Measurements from ENCODE around the gene KCTD2. TPM values are rescaled to one million over a fixed set of nuclear protein-coding genes. Genes with fewer than 3 reads are reported as not detected.
"Not testable (repeated sequence)": the region's sequence is repeated elsewhere in the genome, so short reads cannot be mapped to it uniquely, and the experiment has no call there.

Gene KCTD2
- total RNA-seq, 1 donor from 2014 or later: 17.2 TPM

DNA sequence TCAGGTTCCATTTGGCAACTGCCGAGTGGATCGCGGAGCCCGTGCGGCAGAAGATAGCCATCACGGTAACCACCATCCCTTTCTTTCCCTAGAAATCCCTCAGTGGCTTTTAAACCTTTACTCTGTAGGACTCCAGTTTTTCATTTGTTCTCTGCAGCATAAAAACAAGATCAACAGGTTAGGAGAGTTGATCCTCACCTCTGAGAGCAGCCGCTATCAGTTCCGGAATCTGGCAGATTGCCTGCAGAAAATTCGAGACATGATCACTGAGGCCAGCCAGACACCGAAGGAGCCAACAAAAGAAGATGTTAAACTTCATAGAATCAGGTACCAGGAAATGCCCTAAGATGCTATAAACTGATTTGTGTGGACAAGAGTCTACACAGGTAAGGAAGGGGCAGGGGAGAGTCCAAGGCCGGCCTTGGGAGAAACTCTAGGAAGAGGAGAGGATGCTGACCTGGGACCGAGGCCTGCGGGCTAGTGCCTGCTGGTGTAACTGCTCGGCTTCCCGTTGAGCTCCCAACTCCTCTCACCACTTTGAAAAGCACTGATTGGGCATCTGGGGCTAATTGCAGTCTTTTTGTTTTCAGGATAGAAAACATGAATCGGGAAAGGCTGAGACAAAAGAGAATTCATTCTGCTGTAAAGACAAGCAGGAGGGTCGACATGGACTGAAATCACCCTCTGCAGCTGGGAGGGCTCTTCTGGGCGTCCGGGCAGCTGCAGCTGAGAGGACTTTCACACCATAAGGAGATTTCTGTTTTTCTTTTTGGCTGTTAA lies 26.5 kb upstream of the KCTD2 start:
- no peaks in the 10 kb centered on the region for H3K9me3 ChIP-seq
- no peak overlapping the region for H3K27ac ChIP-seq
- H3K4me1 ChIP-seq: no peaks in the 10 kb centered on the region
- no peaks in the 10 kb centered on the region for H3K27me3 ChIP-seq
- intact Hi-C loops (cut with DNase I): no loop called here
- H3K36me3 ChIP-seq: peaks cover 0 to 30% of the 10 kb centered on the region in 2 donors
- no peak for TF ChIP-seq POLR2AphosphoS5 (IDR thresholded peaks at IDR 0.05; ENCODE audit: insufficient read depth in 1 of 2, low read depth in 1 of 2)
- TF ChIP-seq, protein P1, sequence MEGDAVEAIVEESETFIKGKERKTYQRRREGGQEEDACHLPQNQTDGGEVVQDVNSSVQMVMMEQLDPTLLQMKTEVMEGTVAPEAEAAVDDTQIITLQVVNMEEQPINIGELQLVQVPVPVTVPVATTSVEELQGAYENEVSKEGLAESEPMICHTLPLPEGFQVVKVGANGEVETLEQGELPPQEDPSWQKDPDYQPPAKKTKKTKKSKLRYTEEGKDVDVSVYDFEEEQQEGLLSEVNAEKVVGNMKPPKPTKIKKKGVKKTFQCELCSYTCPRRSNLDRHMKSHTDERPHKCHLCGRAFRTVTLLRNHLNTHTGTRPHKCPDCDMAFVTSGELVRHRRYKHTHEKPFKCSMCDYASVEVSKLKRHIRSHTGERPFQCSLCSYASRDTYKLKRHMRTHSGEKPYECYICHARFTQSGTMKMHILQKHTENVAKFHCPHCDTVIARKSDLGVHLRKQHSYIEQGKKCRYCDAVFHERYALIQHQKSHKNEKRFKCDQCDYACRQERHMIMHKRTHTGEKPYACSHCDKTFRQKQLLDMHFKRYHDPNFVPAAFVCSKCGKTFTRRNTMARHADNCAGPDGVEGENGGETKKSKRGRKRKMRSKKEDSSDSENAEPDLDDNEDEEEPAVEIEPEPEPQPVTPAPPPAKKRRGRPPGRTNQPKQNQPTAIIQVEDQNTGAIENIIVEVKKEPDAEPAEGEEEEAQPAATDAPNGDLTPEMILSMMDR (IDR thresholded peaks at IDR 0.05): no peak
- TF ChIP-seq POLR2A (IDR thresholded peaks at IDR 0.05): no peak
- no peak overlapping the region for H3K4me3 ChIP-seq
- DNase-seq (ENCODE audit: extremely low spot score in 2 of 2): no peak

DNA sequence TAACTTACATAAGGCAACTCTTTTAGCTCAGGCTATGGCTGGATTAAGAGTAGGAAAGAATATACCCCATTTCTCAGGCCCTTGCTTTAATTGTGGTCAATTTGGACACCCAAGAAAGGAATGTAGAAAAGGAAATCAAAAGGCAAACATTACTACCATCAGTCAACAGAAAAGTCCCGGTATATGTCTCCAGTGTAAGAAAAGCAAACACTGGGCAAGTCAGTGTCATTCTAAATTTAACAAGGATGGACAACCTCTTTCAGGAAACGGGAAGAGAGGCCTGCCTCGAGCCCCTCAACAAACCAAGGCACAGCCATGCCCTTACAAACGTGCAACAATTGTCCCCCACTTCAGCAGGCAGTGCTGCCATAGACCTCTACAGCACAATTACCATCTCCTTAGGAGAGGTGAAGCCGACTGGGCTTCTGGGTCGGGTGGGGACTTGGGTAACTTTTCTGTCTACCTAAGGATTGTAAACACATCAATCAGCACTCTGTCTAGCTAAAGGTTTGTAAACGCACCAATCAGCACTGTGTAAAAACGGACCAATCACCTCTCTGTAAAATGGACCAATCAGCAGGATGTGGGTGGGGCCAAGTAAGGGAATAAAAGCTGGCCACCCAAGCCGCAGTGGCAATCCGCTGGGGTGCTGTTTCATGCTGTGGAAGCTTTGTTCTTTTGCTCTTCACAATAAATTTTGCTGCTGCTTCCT lies 22.2 kb upstream of the KCTD2 start:
- H3K27ac ChIP-seq: no peak overlapping the region
- H3K4me1 ChIP-seq: no peaks in the 10 kb centered on the region
- H3K27me3 ChIP-seq: no peaks in the 10 kb centered on the region
- intact Hi-C loops (cut with DNase I): no loop called here
- no peaks in the 10 kb centered on the region for H3K9me3 ChIP-seq
- TF ChIP-seq, protein P1 (IDR thresholded peaks at IDR 0.05): no peak
- TF ChIP-seq POLR2AphosphoS5 (IDR thresholded peaks at IDR 0.05; ENCODE audit: insufficient read depth in 1 of 2, low read depth in 1 of 2) (no peak), POLR2A (IDR thresholded peaks at IDR 0.05) (no peak)
- H3K36me3 ChIP-seq: peaks cover 0 to 24% of the 10 kb centered on the region in 2 donors
- H3K4me3 ChIP-seq: no peak overlapping the region
- no peak for DNase-seq (ENCODE audit: extremely low spot score in 2 of 2)

DNA sequence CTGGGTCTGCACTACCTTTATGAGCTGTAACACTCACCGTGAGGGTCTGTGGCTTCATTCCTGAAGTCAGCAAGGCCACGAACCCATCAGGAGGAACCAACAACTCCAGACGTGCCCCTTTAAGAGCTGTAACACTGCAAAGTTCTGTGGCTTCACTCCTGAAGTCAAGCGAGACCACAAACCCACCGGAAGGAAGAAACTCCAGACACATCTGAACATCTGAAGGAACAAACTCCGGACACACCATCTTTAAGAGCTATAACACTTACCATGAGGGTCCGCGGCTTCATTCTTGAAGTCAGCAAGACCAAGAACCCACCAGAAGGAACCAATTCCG lies 21.7 kb upstream of the KCTD2 start:
- H3K4me1 ChIP-seq; H3K27ac ChIP-seq; H3K9me3 ChIP-seq; H3K27me3 ChIP-seq; intact Hi-C loops (cut with DNase I); H3K4me3 ChIP-seq; DNase-seq (ENCODE audit: extremely low spot score in 2 of 2): not testable (repeated sequence)
- peaks cover 0 to 22% of the 10 kb centered on the region in 2 donors for H3K36me3 ChIP-seq

DNA sequence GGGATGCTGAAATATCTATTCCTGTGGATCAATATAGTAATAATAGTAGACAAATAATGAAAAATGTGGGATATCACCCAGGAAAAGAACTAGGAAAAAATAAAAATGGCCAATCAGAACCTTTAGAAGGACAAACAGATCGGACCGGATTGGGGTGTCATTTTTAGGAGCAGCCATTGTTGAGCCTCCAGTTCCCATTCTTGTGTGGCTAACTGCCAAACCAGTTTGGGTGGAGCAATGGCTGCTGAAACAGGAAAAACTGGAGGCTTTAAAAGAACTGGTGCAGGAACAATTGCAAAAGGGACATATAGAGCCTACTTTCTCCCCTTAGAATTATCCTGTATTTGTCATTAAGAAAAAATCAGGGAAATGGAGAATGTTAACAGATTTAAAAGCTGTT lies 20.4 kb upstream of the KCTD2 start:
- DNase-seq (ENCODE audit: extremely low spot score in 2 of 2); H3K9me3 ChIP-seq; H3K27ac ChIP-seq; H3K4me1 ChIP-seq; H3K27me3 ChIP-seq; H3K36me3 ChIP-seq; H3K4me3 ChIP-seq; intact Hi-C loops (cut with DNase I): not testable (repeated sequence)

DNA sequence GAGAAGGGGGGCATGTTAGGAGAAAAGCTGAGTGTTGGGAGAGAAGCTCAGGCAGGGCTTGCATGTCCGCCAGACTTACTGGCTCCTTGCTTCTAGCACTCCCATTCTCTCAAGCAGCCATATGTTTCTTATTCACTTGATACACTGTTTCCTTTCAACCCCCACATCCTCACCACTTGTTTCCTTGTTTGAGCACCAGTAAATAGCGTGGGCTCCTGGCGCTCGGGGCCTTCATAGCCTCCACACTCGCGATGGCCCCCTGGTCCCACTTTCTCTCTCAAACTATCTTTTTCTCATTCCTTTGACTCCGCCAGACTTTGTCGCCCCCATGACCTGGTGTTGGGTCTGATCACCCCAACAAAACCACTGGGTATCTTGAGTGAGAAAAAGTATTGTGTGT lies 16.9 kb upstream of the KCTD2 start:
- Histone ChIP-seq H3K4me3 (no peak overlapping the region), H3K27ac (no peak overlapping the region), H3K9me3 (no peaks in the 10 kb centered on the region), H3K36me3 (no peaks in the 10 kb centered on the region), H3K4me1 (peaks cover 23% of the 10 kb centered on the region), H3K27me3 (no peaks in the 10 kb centered on the region)
- DNase-seq (ENCODE audit: extremely low spot score in 2 of 2): no peak
- TF ChIP-seq POLR2A (IDR thresholded peaks at IDR 0.05) (no peak), POLR2AphosphoS5 (IDR thresholded peaks at IDR 0.05; ENCODE audit: insufficient read depth in 1 of 2, low read depth in 1 of 2) (no peak)
- TF ChIP-seq, protein P1 (IDR thresholded peaks at IDR 0.05): no peak
- intact Hi-C loops (cut with DNase I): loop anchor here (10.0 kb wide), 1 partner anchor 65 kb away; no protein-coding TSS in a partner anchor

Measured in vagina (tissue), 2 donors.